GM10847 (cell line): Measurements from ENCODE around the gene PANK4.

Experiments
- POLR2A ChIP-seq: IDR thresholded peaks from 2 replicates; pipeline ENCODE4 v1.6.1; 2011; ENCODE audit not compliant: insufficient read length; ENCODE audit errors: extremely low read depth

PANK4 gene

DNA sequence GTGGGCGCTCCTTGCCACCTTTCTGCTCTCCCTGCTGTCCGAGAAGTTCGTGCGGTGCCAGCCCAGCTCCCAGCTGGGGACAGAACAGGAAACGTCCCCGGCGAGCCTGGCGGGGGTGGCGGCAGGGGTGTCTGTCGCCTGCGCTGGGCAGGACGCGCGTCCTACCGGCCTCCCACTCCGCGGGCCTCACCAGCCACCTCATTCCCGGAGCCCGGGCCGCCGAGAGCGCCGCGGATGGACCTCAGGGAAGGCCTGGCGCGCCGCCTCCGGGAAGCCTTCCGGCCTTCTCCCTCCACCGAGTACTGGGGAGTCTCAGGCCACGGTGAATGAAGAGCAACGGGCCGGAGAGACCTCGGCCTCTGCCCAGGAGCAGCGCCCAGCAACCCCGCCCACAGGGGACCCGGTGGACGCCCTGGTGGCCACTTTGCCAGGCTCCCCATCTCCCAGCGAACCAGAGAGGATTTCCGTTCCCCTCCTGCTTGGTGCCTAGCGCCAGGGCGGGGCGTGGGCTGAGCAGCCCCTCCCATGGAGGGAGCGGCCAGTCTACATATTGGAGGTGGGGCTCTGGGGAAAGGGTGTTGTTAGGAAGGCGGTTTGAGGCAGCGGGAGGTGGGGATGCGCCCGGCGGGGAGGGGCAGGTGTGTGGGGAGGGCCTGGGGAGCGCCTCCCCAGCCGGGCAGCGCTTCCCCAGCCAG is 20.3 kb upstream of the PANK4 start:
- TF ChIP-seq POLR2A, result peak; percentile 40

DNA sequence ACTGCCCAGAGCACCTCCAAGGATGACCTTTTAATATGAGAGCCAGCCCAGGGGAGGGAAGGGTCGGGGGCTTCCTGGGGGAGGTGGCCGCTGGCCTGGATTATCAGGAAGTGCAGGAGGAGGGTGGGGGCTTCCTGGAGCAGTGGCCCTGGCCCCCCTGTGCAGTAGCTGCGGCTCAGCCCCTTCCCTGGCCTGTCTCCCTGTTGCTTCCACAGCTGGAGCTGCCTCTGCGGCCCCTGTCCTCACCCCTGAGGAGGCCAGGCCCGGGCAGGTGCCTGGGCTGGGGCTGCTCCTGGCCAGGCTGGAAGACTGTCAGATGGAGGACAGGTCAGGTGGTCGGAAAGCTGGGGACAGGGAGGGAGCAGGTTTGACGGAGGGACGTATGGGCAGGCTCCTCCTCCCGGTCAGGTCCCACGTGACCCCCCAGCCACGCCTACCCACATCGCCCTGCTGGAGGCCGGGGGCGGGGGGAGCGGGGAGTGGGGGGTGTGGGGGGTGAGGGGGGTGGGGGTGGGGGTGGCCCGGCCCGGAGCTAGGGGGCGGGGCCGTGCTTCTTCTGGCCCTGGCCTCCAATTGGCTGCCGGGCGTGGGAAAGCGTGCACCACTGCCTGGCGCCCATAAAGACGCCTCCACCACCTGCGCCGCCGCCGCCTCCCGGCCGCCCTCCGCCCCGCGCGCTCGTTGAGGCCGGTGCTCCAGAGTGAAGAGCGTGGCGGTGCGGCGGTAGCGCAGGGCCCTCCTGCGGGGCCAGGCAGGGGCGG is 19.5 kb upstream of the PANK4 start:
- peak; percentile 97 for TF ChIP-seq POLR2A

GRCh38 chr1:2544875-2545640 is 18.7 kb upstream of the PANK4 start:
- no peak for TF ChIP-seq POLR2A

GRCh38 chr1:2544093-2544874 is 17.9 kb upstream of the PANK4 start:
- no peak for TF ChIP-seq POLR2A

DNA sequence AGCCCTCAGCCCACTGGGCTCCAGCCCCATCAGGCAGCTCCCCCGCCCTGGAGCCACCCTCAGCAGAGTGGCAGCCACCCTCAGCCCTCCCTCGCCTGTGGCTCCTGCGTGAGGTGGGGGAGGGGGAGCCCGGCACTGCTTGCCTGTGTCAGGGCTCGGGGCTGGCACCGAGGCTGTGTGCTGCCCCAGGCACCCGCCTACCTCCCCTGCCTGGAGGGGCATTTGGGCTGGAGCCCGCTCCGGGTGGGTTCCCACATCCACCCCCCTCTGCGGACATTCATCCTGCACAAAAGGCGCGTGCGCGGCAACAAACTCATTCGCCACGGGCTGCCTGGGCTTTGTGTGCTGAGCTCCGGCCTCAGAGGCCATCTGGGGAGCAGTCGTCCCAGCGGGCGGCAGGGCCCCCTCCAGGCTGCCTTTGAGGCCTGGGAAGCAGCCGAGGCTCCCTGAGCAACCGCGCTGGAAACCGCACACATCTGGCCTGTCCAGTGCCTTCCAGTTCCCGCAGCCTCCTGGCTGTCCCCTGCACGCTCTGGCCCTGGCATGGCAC is 17.2 kb upstream of the PANK4 start:
- no peak for TF ChIP-seq POLR2A

DNA sequence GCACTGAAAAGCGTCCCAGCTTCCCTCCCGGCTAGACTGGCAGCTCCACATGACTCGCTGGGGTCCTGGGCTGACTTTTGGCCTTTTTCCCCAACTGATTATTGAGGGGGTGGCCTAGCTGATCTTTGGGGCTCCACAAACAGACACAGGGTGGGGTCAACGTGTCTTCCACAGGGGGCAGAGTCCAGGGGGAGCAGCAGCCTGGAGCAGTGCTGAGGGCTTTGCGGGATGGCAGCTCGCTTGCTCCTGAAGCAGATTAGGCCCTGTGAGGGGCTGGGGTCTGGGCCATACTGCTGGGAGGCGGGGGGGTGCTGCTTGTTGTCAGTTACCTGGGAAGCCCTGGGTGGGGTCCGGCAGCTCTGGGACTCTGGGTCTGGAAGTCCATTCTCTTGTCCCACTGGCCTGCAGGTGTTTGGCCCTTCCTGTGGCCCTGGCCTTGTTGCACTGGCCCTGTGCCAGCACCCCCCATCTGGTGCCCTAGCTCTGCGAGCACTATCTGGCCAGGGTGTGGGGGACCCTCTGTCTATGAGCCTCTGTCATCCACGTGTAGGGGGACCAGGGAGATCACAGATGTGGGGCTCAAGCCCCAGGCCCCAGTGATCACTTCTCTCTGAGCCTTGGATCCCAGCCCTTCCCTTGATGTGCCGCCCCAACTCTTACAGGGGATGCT is 16.0 kb upstream of the PANK4 start:
- no peak for TF ChIP-seq POLR2A

- no peak for TF ChIP-seq POLR2A
These were observed 15.3 kb upstream of the PANK4 start for GRCh38 chr1:2541619-2542245.

- no peak for TF ChIP-seq POLR2A
These were observed 14.6 kb upstream of the PANK4 start for GRCh38 chr1:2540816-2541492.

DNA sequence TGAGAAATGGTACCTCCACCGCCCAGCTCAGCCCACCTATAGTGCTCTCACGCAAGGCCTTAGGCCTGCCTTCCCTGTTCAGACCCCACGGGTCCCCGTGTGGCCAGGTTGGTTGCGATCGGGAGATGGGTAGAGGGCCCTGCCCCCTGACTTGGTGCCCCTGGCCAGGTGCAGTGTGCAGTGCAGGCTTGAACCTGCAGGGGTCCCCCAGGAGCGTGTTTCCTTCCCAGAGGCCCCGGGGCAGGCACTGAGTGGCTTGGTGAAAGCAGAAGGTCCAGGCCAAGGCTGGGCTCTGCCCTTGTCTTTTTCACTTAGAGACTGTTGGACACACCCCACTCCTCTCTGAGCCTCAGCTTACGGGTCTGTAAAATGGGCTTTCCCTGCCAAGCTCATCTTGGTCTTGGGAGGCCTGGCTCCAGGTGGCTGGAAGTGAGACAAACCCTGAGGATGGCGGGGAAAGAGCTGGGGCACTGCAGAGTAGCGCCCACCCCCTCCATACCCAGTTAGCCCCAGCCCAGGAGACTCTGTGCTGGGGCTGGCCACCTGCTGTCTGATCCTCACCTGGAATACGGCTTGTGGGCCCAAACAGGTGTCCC is 13.0 kb upstream of the PANK4 start:
- no peak for TF ChIP-seq POLR2A

DNA sequence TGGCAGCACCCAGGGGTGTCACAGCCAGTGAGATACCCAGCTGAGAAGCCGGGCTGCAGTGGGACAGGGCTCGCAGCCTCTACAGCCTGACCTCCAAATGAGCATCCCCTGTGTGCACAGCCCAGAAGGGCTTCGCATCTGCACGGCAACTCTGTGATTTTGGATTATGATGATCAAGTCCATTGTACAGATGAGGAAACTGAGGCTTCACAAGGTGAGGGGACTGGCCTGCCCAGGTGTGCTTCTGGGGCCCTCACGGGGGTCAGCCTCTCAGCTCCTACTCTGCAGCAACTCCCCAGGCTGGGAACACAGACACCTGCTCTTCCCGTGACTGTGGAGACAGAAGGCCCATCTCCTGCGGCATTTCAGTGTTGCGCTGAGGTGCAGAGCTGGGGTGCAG is 12.5 kb upstream of the PANK4 start:
- TF ChIP-seq POLR2A, result no peak

DNA sequence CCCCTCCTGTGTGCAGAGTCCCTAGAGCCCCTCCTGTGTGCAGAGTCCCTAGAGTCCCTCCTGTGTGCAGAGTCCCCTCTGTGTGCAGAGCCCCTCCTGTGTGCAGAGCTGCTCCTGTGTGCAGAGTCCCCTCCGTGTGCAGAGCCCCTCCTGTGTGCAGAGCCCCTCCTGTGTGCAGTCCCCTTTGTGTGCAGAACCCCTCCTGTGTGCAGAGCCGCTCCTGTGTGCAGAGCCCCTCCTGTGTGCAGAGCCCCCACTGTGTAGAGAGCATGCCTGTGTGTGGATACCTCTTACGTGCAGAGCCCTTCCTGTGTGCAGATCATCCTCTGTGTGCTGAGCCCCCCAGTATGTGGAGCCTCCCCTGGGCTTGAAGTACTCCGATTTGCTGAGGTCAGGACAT is 12.0 kb upstream of the PANK4 start:
- no peak for TF ChIP-seq POLR2A

- TF ChIP-seq POLR2A, result no peak
These were observed 11.4 kb upstream of the PANK4 start for GRCh38 chr1:2537784-2538115.

- TF ChIP-seq POLR2A, result no peak
These were observed 9.6 kb upstream of the PANK4 start for GRCh38 chr1:2535981-2536380.
